Activated T-cell treated with anti-CD3 and anti-CD28 coated beads for 48 hours (primary cell): Measurements from ENCODE around the gene HES1.

Experiments
- DNase-seq: peaks from one replicate; pipeline ENCODE4 v3.0.0-alpha.2; 2020; ENCODE audit warnings: low read depth

The HES1 gene

DNA sequence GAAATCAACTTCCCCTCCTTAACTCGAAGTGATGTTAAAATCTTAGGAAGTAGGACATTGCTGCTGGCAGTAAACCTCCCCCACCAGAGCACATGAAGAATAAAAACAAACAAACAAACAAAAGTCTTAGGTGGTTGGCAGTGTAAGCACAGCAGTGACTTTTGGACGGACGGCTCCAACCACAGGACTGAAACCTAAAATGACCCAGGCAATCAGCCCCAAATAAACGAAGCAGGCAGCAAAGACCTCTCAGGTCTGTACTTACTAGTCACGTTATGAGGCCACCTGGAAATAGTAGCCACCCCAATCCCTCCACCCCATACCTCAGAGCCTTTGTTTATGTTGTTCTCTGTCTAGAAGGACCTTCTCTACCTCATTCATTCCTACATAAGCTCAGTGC, 33.5 kb upstream of the HES1 start:
- no peak for DNase-seq

GRCh38 chr3:194103505-194103904, 32.4 kb upstream of the HES1 start:
- no peak for DNase-seq

GRCh38 chr3:194103983-194104751, 31.8 kb upstream of the HES1 start:
- DNase-seq, result no peak

GRCh38 chr3:194105292-194105691, 30.7 kb upstream of the HES1 start:
- DNase-seq, result no peak

- DNase-seq, result peak; percentile 10
Observed at GRCh38 chr3:194107107-194107506, 28.8 kb upstream of the HES1 start.

GRCh38 chr3:194109192-194109863, 26.6 kb upstream of the HES1 start:
- DNase-seq, result no peak

GRCh38 chr3:194110483-194110882, 25.5 kb upstream of the HES1 start:
- no peak for DNase-seq

DNA sequence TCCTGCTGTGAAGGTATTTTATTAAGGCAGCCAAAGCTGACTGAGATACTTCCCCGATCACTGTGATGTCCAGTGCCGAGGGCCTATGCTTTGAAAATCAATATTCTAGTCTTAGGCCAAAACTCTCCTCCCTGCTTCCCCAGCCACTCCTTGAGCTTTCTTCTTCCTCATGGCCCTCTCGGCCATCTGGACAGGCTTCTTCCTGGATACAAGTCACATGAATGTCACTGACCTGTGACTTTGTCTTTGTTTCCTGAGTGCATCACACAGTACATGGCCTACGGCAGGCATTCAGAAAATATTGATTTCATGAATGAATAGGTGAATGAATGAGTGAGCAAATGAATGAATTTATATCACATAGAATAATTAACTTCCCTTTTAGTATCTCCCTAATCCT, 24.6 kb upstream of the HES1 start:
- DNase-seq, result no peak

- DNase-seq, result no peak
Observed at GRCh38 chr3:194112120-194113106, 23.5 kb upstream of the HES1 start.

DNA sequence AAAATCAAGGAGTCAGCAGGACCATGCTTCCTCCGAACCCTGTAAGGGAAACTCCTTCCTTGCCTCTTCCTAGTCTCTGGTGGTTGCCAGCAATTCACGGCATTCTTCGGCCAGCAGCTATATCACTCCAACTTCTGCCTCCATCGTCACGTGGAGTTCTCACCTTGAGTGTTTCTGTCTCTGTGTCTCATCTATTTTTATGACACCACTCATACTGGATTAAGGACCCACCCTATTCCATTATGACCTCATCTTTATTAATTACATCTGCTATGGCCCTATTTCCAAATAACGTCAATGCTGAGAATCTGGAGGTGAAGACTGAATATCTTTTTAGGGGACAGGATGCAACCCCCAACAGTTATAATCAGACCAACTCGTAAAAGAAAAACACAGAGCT, 21.8 kb upstream of the HES1 start:
- DNase-seq, result no peak

- DNase-seq, result no peak
Observed at GRCh38 chr3:194117104-194117845, 18.7 kb upstream of the HES1 start.

DNA sequence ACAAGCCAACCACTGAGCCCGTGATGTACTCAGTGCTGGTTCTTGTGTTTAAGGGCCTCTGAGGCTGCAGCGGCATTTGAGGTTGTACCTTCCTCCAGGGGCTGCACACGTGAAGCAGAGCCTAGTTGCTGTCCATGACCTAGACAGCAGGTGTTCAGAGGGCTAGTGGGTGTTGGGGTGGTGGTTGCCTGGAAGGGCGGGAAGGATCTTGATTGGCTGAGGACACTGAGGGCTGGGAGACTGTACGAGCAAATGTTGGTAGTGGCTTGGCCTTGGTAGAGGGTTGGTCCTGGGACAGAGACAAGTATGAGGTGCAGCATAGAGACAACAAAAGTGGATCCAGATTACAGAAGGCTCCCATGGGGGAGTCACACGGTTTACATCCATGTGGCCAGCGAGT, 17.0 kb upstream of the HES1 start:
- no peak for DNase-seq

GRCh38 chr3:194119831-194120590, 15.9 kb upstream of the HES1 start:
- DNase-seq, result no peak

DNA sequence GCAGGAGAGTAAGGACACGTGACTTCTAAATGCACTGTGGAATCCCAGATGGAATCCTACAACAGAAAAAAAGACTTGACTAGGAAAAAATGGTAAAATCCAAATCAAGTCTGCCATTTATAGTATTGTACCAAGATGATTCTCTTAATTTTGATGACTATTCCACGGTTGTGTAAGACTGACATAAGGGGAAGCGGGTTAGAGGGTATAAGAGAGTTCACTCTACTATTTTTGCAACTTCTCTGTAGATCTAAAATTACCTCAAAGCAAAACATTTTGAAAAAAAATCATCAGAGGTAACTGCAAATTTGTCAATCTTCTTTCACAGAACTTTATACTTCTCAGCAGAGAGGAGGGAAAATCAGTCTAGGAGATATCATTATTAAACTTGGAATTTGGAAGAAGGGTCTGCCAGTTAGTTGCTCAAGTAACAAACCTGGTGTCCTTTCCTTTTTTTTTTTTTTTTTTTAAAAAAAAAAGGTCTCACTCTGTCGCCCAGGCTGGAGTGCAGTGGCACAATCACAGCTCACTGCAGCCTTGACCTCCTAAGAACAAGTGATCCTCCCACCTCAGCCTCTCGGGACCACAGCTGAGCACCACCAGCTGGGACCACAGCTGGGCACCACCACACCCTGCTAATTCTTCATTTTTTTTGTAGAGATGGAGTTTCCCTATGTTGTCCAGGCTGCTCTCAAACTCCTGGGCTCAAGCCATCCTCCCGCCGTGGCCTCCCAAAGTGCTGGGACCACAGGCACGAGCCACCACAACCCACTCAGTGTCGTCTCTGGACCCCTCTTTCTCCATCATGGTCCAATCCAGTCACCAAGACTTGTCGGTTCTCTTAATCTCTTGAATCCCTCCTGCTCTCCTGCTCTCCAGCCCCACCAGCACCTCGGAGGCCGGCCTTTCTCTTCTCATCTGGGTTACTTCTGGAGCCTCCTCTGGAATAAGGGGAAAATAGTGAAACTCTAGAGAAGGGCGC, 14.9 kb upstream of the HES1 start:
- DNase-seq, result no peak

GRCh38 chr3:194121891-194122631, 13.9 kb upstream of the HES1 start:
- DNase-seq, result no peak

DNA sequence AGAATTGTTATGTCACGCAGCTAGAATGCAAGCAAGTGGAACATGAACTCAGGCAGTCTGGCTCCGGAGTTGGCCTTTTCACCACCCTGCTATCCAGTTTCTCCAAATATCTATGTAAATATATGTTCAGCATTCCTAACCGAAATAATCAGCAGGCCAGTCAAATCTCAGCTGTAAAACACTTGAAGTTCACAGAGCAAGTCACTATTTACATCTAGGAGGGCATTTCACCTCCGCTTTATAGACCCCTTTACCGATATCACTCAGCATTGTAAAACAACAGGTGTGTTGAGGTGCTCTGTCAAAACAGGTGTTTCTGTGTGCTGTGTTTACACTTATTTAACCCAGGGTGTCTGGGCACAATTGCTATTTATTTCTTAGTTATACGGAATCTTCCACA, 12.2 kb upstream of the HES1 start:
- DNase-seq, result no peak

DNA sequence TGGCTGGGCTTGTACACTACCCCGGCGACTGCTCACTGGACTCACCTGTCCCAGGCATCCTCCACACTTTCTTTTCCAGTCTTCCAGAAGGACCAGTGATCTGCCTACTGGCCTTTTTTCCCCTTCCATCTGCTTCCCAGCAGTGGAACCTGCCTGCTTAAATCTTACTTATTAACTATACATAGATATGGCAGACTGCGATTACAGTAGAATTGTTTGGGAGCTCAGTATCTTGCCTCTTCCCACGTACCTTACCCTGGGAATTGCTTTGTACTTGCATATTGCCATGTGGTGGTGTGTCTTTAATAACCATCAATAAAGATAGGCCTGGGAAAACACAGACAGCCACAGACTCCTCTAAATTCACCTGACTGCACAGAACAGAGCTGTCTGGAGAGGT, 11.8 kb upstream of the HES1 start:
- no peak for DNase-seq

DNA sequence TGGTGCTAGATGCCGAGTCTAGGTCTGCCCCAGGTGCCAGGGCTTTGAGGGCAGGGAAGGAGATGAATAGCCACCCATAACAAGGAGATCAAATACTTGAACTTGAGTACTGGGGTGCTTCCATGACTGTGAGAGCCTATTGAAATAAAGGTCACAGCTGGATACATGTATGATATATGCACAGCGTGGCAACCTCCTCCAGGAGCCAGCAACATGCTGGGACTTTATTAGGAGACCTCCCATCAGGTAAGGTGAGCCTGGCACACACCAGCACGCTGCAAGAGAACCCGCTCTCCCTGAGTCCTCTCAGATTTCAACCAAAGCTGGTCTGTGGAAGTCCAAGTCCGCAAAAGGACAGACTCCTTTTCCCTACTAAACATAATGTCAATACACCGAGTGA, 10.5 kb upstream of the HES1 start:
- DNase-seq, result no peak

- DNase-seq, result no peak
Observed at GRCh38 chr3:194126790-194127189, 9.2 kb upstream of the HES1 start.
